Erythroblast (primary cell): ENCODE measurements around the gene TACR2.
A peak's percentile ranks its signal among the peaks of the same experiment; 100 is the strongest.

Experiments used
- DNase-seq, 2 experiments: peaks; one replicate each; lab custom pipeline; 2025; lab: John Stamatoyannopoulos, UW
- GATA1 ChIP-seq: IDR thresholded peaks from 2 replicates; pipeline ENCODE4 v1.6.1; 2011; ENCODE audit warnings: low read depth, mild to moderate bottlenecking, control low read depth, low read length, moderate library complexity
- POLR2A ChIP-seq: IDR thresholded peaks from 2 replicates; pipeline ENCODE4 v1.6.1; 2011; ENCODE audit warnings: mild to moderate bottlenecking, low read length

Gene TACR2

DNA sequence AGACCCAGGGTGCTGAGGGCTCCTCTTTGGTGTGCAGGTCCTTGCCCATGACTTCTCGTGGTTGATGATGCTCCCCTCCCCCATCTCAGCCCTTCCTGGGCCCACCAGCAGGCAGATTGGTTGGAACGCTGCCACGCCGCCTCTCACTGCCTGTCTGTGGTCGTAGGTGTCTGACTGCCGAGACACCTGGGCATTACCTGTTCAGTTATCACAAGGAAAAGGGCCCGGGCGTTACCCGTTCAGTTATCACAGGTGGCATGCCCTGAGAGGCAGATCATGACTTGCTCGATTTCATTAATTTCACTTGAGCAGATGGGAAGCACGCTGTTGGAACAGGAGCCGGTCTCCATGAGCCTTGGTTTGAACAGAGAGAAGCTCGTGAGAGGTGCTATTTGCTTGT lies 42.5 kb downstream of the TACR2 start:
- TF ChIP-seq GATA1 (no peak), POLR2A (no peak)
- no peak for DNase-seq

DNA sequence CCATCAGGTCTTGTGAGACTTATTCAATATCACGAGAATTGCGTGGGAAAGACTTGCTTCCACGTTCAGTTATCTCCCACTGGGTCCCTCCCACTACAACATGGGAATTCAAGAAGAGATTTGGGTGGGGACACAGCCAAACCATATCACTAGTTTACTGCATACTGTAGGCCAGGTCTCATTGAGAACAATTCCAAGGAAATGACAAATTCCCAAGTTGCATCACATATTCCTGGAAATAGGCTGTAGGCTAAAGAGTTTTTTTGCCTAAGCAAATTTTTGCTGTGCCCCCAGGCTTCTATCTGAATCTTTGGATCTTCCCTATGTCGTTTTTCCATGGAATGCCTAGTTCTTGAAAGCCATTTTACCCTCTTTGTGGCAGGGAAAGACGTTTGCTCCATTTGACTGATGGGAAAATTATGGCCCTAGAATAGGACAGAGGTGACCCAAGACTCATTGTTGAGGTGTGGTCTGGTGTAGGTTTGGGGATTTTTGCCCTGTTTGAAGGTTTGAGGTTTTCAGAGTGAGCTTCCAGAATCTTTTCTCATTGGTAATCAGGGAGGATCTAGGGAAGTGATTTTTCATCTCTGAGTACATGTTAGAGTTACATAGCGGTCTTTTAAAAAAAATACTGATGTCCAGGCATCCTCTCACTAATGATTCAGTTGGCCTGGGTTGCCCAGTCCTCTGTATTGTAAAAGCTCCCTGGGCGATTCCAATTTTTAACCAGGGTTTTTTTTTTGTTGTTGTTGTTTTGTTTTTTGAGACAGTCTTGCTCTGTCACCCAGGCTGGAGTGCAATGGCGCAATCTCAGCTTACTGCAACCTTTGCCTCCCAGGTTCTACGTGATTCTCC lies 44.4 kb downstream of the TACR2 start:
- DNase-seq: no peak
- no peak for TF ChIP-seq POLR2A
- no peak for TF ChIP-seq GATA1

GRCh38 chr10:69367469-69367868 lies 49.2 kb downstream of the TACR2 start:
- TF ChIP-seq POLR2A: no peak
- no peak for TF ChIP-seq GATA1
- no peak for DNase-seq

DNA sequence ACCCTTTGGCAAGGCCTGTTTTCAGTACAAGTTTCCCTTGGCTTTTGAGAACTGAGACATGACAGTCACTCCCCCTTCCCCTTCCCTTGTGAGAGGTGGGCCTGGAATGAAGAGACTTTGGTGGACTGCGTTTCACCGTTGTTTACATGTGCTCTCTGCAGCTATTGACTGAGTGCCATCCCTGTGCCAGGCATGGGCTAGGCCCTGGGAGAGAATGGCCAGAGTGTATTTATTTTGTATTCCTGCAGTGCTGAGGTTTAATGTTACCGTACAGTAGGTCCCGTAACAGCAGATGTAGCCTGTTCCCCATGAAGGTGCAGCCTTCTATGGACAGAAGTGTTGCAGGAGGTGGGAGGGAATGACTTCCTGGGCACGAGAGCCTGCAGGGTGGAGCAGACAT lies 50.0 kb downstream of the TACR2 start:
- TF ChIP-seq POLR2A: no peak
- TF ChIP-seq GATA1: no peak
- DNase-seq: no peak

DNA sequence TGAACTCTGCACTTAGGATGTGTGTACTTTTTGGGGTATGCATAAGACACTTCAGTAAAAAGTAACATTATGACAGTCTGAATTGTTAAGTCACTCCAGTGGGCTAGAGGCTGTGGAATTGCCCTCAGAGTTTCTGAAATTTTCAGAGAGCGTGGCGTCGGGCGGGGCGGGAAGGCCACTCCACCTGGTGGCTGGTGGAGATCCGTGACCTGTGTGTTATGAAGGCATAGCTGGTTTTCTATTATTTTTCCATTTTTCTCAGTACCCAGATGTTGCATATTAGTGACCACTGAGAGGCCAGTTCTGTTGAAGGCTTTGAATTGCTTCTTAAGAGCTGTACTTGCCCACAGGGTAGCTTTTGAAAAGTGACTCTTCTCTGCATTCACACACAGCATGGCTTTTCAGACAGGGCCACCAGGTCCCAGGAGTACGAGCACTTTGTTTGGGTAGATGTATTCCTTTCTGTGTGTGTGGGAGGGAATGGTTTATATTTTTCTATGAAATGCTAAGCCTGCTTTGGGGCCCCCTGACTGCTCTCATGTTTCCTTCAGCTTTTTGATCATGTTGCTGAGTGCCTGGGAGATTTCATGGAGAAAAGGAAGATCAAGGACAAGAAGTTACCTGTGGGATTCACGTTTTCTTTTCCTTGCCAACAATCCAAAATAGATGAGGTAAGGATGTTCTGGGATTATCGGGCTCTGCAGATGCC lies 52.3 kb downstream of the TACR2 start:
- no peak for DNase-seq
- TF ChIP-seq POLR2A: no peak
- no peak for TF ChIP-seq GATA1

GRCh38 chr10:69363666-69364065 lies 53.1 kb downstream of the TACR2 start:
- TF ChIP-seq GATA1 (no peak), POLR2A (no peak)
- no peak for DNase-seq

DNA sequence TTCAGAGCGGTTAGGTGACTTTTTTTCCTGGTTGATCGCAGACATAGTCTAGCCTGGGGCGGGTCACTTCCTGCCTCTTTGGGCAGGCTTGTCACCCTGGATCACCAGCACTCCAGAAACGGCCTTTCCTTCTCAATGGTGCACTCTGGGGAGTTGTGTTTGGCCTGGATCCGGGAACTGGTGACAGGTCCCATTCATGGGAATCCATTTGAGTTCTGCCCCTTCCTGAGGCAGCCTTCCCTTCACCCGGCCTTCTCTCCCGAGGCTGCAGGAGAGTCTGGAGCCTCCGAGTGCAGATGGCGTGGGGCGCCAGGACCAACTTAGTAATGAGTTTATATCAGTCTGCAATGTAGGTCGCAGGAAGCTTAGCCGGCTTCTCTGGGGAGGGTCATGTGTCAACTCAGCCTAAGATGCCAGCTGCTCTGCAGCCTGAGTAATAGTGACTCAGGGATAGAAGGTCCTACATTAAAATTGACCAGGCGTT lies 54.2 kb downstream of the TACR2 start:
- no peak for DNase-seq
- no peak for TF ChIP-seq GATA1
- no peak for TF ChIP-seq POLR2A

DNA sequence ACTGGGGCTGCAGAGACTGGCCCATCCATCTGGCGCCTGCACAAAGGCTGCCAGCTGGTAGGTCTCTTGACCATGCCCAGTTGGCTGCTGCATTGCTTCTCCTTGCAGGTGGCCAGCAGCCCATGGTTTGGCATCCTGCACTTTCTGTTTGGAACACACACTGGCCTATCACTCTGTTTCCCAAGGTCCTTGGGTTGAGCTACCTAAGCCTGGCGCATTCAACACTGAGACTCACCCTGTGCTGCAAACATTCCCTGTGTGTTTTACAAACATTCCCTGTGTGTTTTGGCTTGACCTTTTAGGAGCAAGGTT lies 55.5 kb downstream of the TACR2 start:
- TF ChIP-seq GATA1: no peak
- no peak for TF ChIP-seq POLR2A
- DNase-seq: no peak

GRCh38 chr10:69360485-69361302 lies 56.0 kb downstream of the TACR2 start:
- no peak for DNase-seq
- no peak for TF ChIP-seq GATA1
- TF ChIP-seq POLR2A: no peak

DNA sequence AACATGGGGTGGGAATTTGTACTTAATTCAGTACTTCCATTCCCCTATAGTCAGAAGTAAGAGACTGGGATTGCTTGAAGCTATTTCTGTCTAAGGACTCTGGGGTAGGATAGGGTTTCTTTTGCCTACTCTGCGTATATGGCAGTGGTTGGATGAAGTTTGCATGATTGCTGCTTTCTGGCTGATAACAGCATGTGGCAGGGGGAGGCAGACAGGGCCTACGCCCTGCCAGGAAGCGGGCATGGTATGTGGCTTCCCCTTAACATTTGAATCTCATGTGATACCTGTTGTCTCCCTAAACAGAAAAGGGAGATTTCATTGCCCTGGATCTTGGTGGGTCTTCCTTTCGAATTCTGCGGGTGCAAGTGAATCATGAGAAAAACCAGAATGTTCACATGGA lies 57.1 kb downstream of the TACR2 start:
- TF ChIP-seq GATA1 (no peak), POLR2A (no peak)
- peak; percentile 28 to 46 for DNase-seq

DNA sequence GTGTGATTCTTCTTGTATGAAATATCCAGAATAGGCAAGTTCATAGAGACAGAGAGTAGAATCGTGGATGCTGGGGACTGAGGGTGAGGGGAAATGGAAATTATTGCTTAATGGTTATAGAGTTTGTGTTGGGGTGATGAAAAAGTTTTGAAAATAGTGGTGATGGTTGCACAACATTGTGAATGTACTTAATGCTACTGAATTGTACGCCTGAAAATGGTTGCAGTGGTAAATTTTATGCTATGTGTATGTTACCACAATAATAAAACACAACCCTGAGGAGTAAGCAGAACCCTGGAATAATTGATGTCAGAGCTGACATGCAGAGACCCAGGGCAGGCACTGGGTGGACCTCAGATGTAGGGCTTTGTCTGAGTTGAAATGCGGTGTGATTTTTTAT lies 57.6 kb downstream of the TACR2 start:
- no peak for DNase-seq
- TF ChIP-seq POLR2A (no peak), GATA1 (no peak)

DNA sequence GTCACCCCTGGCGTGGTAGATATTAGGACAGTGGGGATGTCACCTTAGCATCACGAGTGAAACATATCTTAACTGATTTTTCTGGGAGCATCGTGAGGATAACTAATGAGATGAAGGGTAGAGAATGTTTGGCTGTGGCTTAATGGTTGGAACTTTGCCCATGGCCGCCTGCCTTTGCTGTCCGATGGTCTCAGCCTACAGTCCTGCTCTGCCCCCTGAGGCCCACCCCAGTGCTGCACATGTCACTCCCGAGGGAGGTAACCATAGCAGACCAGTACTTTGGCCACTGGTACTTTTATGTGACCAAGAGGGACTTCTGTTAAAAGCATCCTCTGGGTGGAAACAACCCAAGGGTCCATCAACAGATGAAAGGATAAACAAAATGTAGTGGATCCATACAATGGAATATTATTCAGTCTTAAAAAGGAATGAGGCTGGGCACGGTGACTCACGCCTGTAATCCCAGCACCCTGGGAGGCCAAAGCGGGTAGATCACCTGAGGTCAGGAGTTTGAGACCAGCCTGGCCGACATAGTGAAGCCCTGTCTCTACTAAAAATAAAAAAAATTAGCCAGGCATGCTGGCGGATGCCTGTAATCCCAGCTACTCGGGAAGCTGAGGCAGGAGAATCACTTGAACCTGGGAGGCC lies 58.4 kb downstream of the TACR2 start:
- TF ChIP-seq GATA1 (no peak), POLR2A (no peak)
- DNase-seq: peak; percentile 22 to 26

DNA sequence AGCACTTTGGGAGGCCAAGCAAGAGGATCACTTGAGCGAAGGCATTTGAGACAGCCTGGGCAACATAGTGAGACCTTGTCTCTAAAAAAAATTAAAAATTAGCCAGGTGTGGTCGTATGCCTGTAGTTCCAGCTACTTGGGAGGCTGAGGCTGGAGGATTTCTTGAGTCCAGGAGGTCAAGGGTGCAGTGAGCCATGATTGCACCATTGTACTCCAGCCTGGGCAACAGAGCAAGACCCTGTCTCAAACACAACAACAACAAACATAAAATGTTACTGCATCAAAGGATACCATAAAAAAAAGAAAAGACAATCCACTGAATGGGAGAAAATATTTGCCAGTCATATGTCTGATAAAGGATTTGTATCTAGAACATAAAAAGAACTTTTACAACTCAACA lies 60.5 kb downstream of the TACR2 start:
- DNase-seq: no peak
- no peak for TF ChIP-seq POLR2A
- TF ChIP-seq GATA1: no peak
